GM23248 (cell line): ENCODE data around the gene TEAD4. TPM values are rescaled to one million over a fixed set of nuclear protein-coding genes. Genes with fewer than 3 reads are reported as not detected.

ENCODE experiments used
- DNase-seq: peaks from one replicate; pipeline ENCODE4 v3.0.0-alpha.2; 2015
- H2AFZ ChIP-seq: fragments of 200-600 bp; sonication (generic); 2 replicates; pipeline ENCODE4 v1.6.1; 2016; ENCODE audit warnings: antibody characterized with exemption
- H3F3A ChIP-seq: fragments of 200-600 bp; sonication (generic); 2 replicates; pipeline ENCODE4 v1.6.1; 2016; ENCODE audit warnings: mild to moderate bottlenecking, antibody characterized with exemption, mixed run types; ENCODE audit not compliant: insufficient read depth
- H3K27ac ChIP-seq: fragments of 200-600 bp; sonication (generic); 2 replicates; pipeline ENCODE4 v1.5.1; 2016; ENCODE audit warnings: mild to moderate bottlenecking
- H3K27me3 ChIP-seq: fragments of 200-600 bp; sonication (generic); replicated peaks from 2 replicates; pipeline ENCODE4 v1.6.1; 2016; ENCODE audit warnings: mild to moderate bottlenecking; ENCODE audit not compliant: insufficient read depth
- H3K36me3 ChIP-seq: fragments of 200-600 bp; sonication (generic); 2 replicates; pipeline ENCODE4 v1.6.1; 2016; ENCODE audit warnings: low read depth, mild to moderate bottlenecking
- H3K4me1 ChIP-seq: fragments of 200-600 bp; sonication (generic); 2 replicates; pipeline ENCODE4 v1.6.1; 2016; ENCODE audit warnings: mild to moderate bottlenecking; ENCODE audit not compliant: insufficient read depth
- H3K4me2 ChIP-seq: fragments of 200-600 bp; sonication (generic); one replicate; pipeline ENCODE4 v1.6.1; 2016; ENCODE audit warnings: mild to moderate bottlenecking; ENCODE audit not compliant: unreplicated experiment
- H3K4me3 ChIP-seq: fragments of 200-600 bp; sonication (generic); 2 replicates; pipeline ENCODE4 v1.5.1; 2016; ENCODE audit warnings: mild to moderate bottlenecking
- H3K79me2 ChIP-seq: fragments of 200-600 bp; sonication (generic); 2 replicates; pipeline ENCODE4 v1.6.1; 2016; ENCODE audit warnings: mild to moderate bottlenecking; ENCODE audit not compliant: insufficient read depth
- H3K9ac ChIP-seq: fragments of 200-600 bp; sonication (generic); 2 replicates; pipeline ENCODE4 v1.6.1; 2016; ENCODE audit warnings: mild to moderate bottlenecking
- H3K9me2 ChIP-seq: fragments of 200-600 bp; sonication (generic); 2 replicates; pipeline ENCODE4 v1.6.1; 2016; ENCODE audit warnings: mixed run types, mild to moderate bottlenecking, moderate library complexity; ENCODE audit not compliant: insufficient read depth
- H3K9me3 ChIP-seq: fragments of 200-600 bp; sonication (generic); one replicate; pipeline ENCODE4 v1.6.1; 2017; ENCODE audit warnings: low read depth
- H4K20me1 ChIP-seq: fragments of 200-600 bp; sonication (generic); 2 replicates; pipeline ENCODE4 v1.6.0; 2016; ENCODE audit not compliant: insufficient read depth
- EZH2 ChIP-seq: fragments of 200-600 bp; sonication (generic); IDR thresholded peaks from 2 replicates; pipeline ENCODE4 v1.6.1; 2018; ENCODE audit warnings: antibody characterized with exemption, mild to moderate bottlenecking; ENCODE audit not compliant: insufficient read depth, poor library complexity, severe bottlenecking
- EZH2phosphoT487 ChIP-seq: fragments of 200-600 bp; sonication (generic); IDR thresholded peaks from 2 replicates; pipeline ENCODE4 v1.6.1; 2018; ENCODE audit warnings: antibody characterized with exemption, moderate library complexity, mild to moderate bottlenecking, low read depth; ENCODE audit not compliant: insufficient read depth
- WGBS, 2 experiments: methylation state at CpG; one replicate each; pipeline ENCODE4 v1.1.6; 2015 to 2017; ENCODE audit warnings: low lambda C conversion rate in 2 of 2, low coverage in 1 of 2; ENCODE audit errors: missing lambda C conversion rate in 2 of 2; 5-methylcytosine and 5-hydroxymethylcytosine counted together
- in situ Hi-C: fragments of 300-500 bp; cut with MboI; formaldehyde crosslinking; loops from 2 replicates; pipeline ENCODE4 v1.15.0; 2020
- polyA plus RNA-seq: library from polyadenylated mRNA; unstranded; fragments of >200 nt; fragmentation: Nextera tagmentation; extraction: Ambion mirVana; gene quantifications from 2 replicates; pipeline ENCODE4 v1.2.1, GENCODE V29; 2016
- total RNA-seq: library from RNA; depleted of rRNA; stranded (reverse); fragments of >200 nt; shearing (Covaris generic); gene quantifications from 2 replicates; pipeline ENCODE4 v1.2.3, GENCODE V29; 2014

The TEAD4 gene
- total and polyA plus RNA-seq, 2 experiments from 2014 or later, result 13.6 to 13.8 TPM

DNA sequence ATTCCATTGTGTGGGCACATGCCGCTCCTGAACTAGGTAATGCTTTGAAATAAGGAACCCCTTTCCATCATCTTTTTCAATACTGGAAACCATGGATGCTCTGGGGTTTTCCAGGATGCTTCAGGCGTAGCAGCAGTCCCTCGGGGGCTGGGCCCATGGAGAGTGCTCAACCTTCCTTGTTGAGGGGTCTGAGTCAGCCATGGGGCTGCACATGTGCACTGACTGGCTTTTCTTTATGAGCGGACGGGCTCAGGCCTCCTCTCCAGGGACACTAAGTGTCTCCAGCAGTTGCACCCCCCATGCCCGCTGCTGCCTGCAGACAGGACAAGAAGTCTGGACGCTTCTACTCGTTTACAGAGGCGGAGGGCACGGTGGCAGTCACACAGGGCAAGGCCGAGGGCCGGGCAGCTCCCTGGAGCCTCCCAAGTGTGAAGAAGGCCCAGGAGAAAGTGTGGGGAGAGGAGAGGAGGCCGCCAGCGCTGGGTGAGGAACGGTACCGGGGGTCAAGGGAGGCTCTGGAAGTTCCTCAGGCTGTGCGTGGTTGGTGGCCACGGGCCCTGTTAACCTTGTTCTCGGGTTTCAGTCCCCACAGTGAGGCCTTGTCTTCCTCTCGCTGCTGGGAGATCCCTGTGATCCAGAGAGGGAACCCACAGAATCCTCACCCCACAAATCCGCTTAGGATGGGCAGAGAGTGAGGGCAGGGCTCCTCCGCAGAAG, 51.2 kb downstream of the TEAD4 start:
- DNase-seq, result no peak
- WGBS, 2 experiments, result 87 to 91% methylated on average over 21 to 22 of the region's 22 CpGs
- H3F3A ChIP-seq, result no peaks in the 10 kb centered on the region
- no peaks in the 10 kb centered on the region for H4K20me1 ChIP-seq
- H3K9me2 ChIP-seq, result no peaks in the 10 kb centered on the region
- 0 out of 2 replicates have a peak, but pooled peaks cover 4% of the 10 kb centered on the region for H3K4me1 ChIP-seq
- no peaks in the 10 kb centered on the region for H3K36me3 ChIP-seq
- no peak overlapping the region for H3K27ac ChIP-seq
- H3K4me3 ChIP-seq, result no peak overlapping the region
- H3K4me2 ChIP-seq, result no peak overlapping the region
- no peak for TF ChIP-seq EZH2phosphoT487
- TF ChIP-seq EZH2, result no peak
- in situ Hi-C loops, result no loop called here
- H2AFZ ChIP-seq, result no peak overlapping the region
- no peak overlapping the region for H3K9ac ChIP-seq
- no peaks in the 10 kb centered on the region for H3K27me3 ChIP-seq
- H3K79me2 ChIP-seq, result no peaks in the 10 kb centered on the region
- H3K9me3 ChIP-seq, result no peaks in the 10 kb centered on the region

DNA sequence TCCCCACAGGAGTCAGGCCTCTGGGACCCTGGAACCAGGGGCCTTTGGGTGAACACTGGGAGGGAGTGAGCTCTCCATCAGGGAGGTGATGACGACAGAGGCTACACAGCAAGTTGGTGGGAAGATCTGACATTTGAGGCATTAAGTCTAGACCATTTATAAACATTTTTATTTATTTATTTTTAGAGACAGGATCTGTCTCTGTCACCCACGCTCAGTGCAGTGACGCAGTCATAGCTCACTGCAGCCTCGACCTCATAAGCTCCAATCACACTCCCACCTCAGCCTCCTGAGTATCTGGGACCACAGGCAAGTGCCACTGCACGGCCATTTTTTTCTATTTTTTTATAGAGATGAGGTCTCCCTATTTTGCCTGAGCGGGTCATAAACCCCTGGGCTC, 53.6 kb downstream of the TEAD4 start:
- no peak overlapping the region for H3K27ac ChIP-seq
- 0 out of 2 replicates have a peak, but pooled peaks cover 4% of the 10 kb centered on the region for H3K4me1 ChIP-seq
- H3K36me3 ChIP-seq, result no peaks in the 10 kb centered on the region
- DNase-seq, result no peak
- no peaks in the 10 kb centered on the region for H3K9me3 ChIP-seq
- no peaks in the 10 kb centered on the region for H3K79me2 ChIP-seq
- 91 to 98% methylated on average over 6 of the region's 6 CpGs for WGBS, 2 experiments
- no peaks in the 10 kb centered on the region for H3K9me2 ChIP-seq
- H2AFZ ChIP-seq, result no peak overlapping the region
- H3K4me3 ChIP-seq, result no peak overlapping the region
- H3K4me2 ChIP-seq, result no peak overlapping the region
- H4K20me1 ChIP-seq, result no peaks in the 10 kb centered on the region
- H3K27me3 ChIP-seq, result no peaks in the 10 kb centered on the region
- no peak overlapping the region for H3K9ac ChIP-seq
- in situ Hi-C loops, result no loop called here
- TF ChIP-seq EZH2phosphoT487 (no peak), EZH2 (no peak)
- no peaks in the 10 kb centered on the region for H3F3A ChIP-seq

DNA sequence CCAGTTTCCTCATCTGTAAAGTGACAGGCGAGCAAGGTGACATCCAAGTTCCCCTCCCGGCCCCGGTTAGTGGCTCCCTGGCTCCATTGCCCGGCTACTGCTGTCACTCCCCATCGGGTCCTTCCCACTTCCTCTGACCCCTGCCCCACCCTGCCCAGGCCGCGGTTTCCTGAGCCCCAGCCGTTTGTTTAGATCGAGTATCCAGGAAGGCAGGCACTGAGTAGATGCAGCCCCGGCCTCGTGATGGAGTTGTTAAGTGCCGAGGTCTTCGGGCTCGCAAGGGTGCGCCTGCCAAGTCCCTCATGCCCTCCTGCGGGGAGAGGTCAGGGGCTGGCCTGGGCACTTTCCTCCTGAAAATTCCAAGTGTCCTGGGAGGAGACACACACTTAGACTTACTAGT, 55.4 kb downstream of the TEAD4 start:
- Histone ChIP-seq H3K9me3 (no peaks in the 10 kb centered on the region), H3K4me1 (0 out of 2 replicates have a peak, but pooled peaks cover 4% of the 10 kb centered on the region), H3F3A (no peaks in the 10 kb centered on the region), H3K27me3 (no peaks in the 10 kb centered on the region), H4K20me1 (no peaks in the 10 kb centered on the region), H3K9me2 (no peaks in the 10 kb centered on the region), H3K9ac (no peak overlapping the region), H3K4me2 (no peak overlapping the region), H3K27ac (no peak overlapping the region), H3K4me3 (no peak overlapping the region), H3K36me3 (no peaks in the 10 kb centered on the region), H3K79me2 (no peaks in the 10 kb centered on the region), H2AFZ (no peak overlapping the region)
- in situ Hi-C loops, result no loop called here
- WGBS, 2 experiments, result 76 to 89% methylated on average over 12 to 16 of the region's 16 CpGs
- TF ChIP-seq EZH2 (no peak), EZH2phosphoT487 (no peak)
- DNase-seq, result no peak

DNA sequence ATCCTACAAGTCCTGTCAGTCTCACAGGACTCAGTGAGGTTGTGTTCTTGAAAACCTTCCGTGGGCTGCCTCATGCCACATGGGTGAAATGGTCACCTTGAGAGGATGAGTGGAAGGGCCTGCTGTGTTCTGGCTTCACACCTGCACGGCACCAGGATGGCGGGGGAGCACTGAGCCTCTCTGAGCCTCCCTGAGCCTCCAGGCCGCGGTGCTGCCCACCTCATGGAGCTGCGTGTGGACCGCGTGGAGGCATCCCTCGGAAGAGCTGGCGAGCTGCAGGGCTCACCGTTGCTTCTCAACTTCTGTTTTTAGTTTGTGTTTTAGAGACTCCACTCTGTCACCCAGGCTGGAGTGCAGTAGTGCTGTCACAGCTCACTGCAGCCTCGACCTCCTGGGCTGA, 56.2 kb downstream of the TEAD4 start:
- H3K4me3 ChIP-seq, result no peak overlapping the region
- in situ Hi-C loops, result no loop called here
- no peak for DNase-seq
- H2AFZ ChIP-seq, result no peak overlapping the region
- H3K4me1 ChIP-seq, result 0 out of 2 replicates have a peak, but pooled peaks cover 4% of the 10 kb centered on the region
- H3K4me2 ChIP-seq, result no peak overlapping the region
- TF ChIP-seq EZH2, result no peak
- no peak for TF ChIP-seq EZH2phosphoT487
- WGBS, 2 experiments, result 96% methylated on average over 12 of the region's 12 CpGs
- H3K9ac ChIP-seq, result no peak overlapping the region
- no peaks in the 10 kb centered on the region for H3K27me3 ChIP-seq
- H3K27ac ChIP-seq, result no peak overlapping the region
- no peaks in the 10 kb centered on the region for H3K9me2 ChIP-seq
- H3F3A ChIP-seq, result no peaks in the 10 kb centered on the region
- H4K20me1 ChIP-seq, result no peaks in the 10 kb centered on the region
- no peaks in the 10 kb centered on the region for H3K79me2 ChIP-seq
- H3K9me3 ChIP-seq, result no peaks in the 10 kb centered on the region
- no peaks in the 10 kb centered on the region for H3K36me3 ChIP-seq
